H1 (cell line): ENCODE results near the gene TSHZ2. TPM values are rescaled to one million over a fixed set of nuclear protein-coding genes. Genes with fewer than 3 reads are reported as not detected.

Source experiments
- JUND ChIP-seq: IDR thresholded peaks from 2 replicates; pipeline ENCODE4 v1.6.1; 2011; ENCODE audit warnings: mild to moderate bottlenecking, improper control_type of control experiment, low read length
- polyA plus RNA-seq, 7 experiments: library from polyadenylated mRNA; depleted of rRNA in 3 of 7; stranded (reverse) in 5 of 7; unstranded in 2 of 7; fragments of >200 nt in 5 of 7; fragments of 200-250 nt in 2 of 7; gene quantifications; 1 replicate in 5 of 7; 2 replicates in 1 of 7; 4 replicates in 1 of 7; pipeline versions ENCODE4 v1.2.1 to v1.2.3, GENCODE V29; 2011 to 2013; ENCODE audit warnings: missing spikeins in 2 of 7, mixed read lengths in 2 of 7
- total RNA-seq: library from RNA; stranded (reverse); fragmentation: NEBNext Ultra II Directional; extraction: Animal tissue kit (Norgen Biotek cat#: 25700); gene quantifications from 2 replicates; pipeline ENCODE4 v1.2.1, GENCODE V29; 2021
- TF ChIP-seq, protein P1 (sequence below): IDR thresholded peaks from 2 replicates; pipeline ENCODE4 v1.6.1; 2012; ENCODE audit warnings: low read length, inconsistent platforms

TSHZ2 gene
- total and polyA plus RNA-seq, 2 of the 8 experiments (the other 6 are each of a cell fraction or from before 2014, with no cell fraction given): 0.14 to 0.30 TPM

DNA sequence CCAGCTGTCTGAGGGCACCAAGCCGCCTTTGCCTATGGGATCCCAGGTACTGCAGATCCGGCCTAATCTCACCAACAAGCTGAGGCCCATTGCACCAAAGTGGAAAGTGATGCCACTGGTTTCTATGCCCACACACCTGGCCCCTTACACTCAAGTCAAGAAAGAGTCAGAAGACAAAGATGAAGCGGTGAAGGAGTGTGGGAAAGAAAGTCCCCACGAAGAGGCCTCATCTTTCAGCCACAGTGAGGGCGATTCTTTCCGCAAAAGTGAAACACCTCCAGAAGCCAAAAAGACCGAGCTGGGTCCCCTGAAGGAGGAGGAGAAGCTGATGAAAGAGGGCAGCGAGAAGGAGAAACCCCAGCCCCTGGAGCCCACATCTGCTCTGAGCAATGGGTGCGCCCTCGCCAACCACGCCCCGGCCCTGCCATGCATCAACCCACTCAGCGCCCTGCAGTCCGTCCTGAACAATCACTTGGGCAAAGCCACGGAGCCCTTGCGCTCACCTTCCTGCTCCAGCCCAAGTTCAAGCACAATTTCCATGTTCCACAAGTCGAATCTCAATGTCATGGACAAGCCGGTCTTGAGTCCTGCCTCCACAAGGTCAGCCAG lies 283.0 kb downstream of the TSHZ2 start (continued):
- TF ChIP-seq, protein P1, sequence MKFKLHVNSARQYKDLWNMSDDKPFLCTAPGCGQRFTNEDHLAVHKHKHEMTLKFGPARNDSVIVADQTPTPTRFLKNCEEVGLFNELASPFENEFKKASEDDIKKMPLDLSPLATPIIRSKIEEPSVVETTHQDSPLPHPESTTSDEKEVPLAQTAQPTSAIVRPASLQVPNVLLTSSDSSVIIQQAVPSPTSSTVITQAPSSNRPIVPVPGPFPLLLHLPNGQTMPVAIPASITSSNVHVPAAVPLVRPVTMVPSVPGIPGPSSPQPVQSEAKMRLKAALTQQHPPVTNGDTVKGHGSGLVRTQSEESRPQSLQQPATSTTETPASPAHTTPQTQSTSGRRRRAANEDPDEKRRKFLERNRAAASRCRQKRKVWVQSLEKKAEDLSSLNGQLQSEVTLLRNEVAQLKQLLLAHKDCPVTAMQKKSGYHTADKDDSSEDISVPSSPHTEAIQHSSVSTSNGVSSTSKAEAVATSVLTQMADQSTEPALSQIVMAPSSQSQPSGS: no peak
- no peak for TF ChIP-seq JUND
- TF ChIP-seq, all 59 proteins: peak for 0
